H54 (cell line): Measurements from ENCODE around the gene STAB2.

ENCODE experiments used
- DNase-seq: peaks from one replicate; pipeline ENCODE4 v3.0.0; 2011; ENCODE audit warnings: low spot score, mixed read lengths; ENCODE audit not compliant: insufficient read length
- FAIRE-seq: peaks from 3 replicates; lab custom pipeline; 2011; peaks lifted over from hg19 to GRCh38; lab: Jason Lieb, UNC
- POLR2A ChIP-seq: IDR thresholded peaks from 2 replicates; pipeline ENCODE4 v1.6.1; 2011; ENCODE audit warnings: low read depth, mild to moderate bottlenecking, low read length

STAB2 gene

GRCh38 chr12:103569278-103569677 is 17.8 kb upstream of the STAB2 start:
- FAIRE-seq = no peak
- no peak for DNase-seq
- TF ChIP-seq POLR2A = no peak

GRCh38 chr12:103571286-103571685 is 15.8 kb upstream of the STAB2 start:
- no peak for FAIRE-seq
- no peak for DNase-seq
- TF ChIP-seq POLR2A = no peak

- FAIRE-seq (no peak), DNase-seq (no peak)
- TF ChIP-seq POLR2A = no peak
Measured at GRCh38 chr12:103572312-103573045, 14.6 kb upstream of the STAB2 start.

- DNase-seq (no peak), FAIRE-seq (no peak)
- no peak for TF ChIP-seq POLR2A
Measured at GRCh38 chr12:103573185-103573584, 13.9 kb upstream of the STAB2 start.

GRCh38 chr12:103578926-103579325 is 8.1 kb upstream of the STAB2 start:
- TF ChIP-seq POLR2A = no peak
- FAIRE-seq = no peak
- no peak for DNase-seq

- DNase-seq (no peak), FAIRE-seq (no peak)
- no peak for TF ChIP-seq POLR2A
Measured at GRCh38 chr12:103580026-103580425, 7.0 kb upstream of the STAB2 start.

- FAIRE-seq = no peak
- TF ChIP-seq POLR2A = no peak
Measured at GRCh38 chr12:103583008-103583407, 4.1 kb upstream of the STAB2 start.

GRCh38 chr12:103586132-103586531 is 941 bp upstream of the STAB2 start:
- TF ChIP-seq POLR2A = no peak
- no peak for FAIRE-seq
- no peak for DNase-seq

More at GRCh38 chr12:103583008-103583407, 4.1 kb upstream of the STAB2 start:
- DNase-seq = no peak

- no peak for FAIRE-seq
- TF ChIP-seq POLR2A = no peak
Measured at GRCh38 chr12:103588680-103589079, 1.6 kb downstream of the STAB2 start.

GRCh38 chr12:103589517-103589916 is 2.4 kb downstream of the STAB2 start:
- TF ChIP-seq POLR2A = no peak
- no peak for DNase-seq
- no peak for FAIRE-seq

More at GRCh38 chr12:103588680-103589079, 1.6 kb downstream of the STAB2 start:
- no peak for DNase-seq

- TF ChIP-seq POLR2A = no peak
- no peak for DNase-seq
- FAIRE-seq = no peak
Measured at GRCh38 chr12:103590271-103590670, 3.2 kb downstream of the STAB2 start.

- TF ChIP-seq POLR2A = no peak
- no peak for FAIRE-seq
- DNase-seq = no peak
Measured at GRCh38 chr12:103596981-103597380, 9.9 kb downstream of the STAB2 start.

- no peak for FAIRE-seq
- DNase-seq = no peak
- no peak for TF ChIP-seq POLR2A
Measured at GRCh38 chr12:103599274-103599673, 12.2 kb downstream of the STAB2 start.

- DNase-seq = no peak
- FAIRE-seq = no peak
- no peak for TF ChIP-seq POLR2A
Measured at GRCh38 chr12:103600967-103601728, 14.1 kb downstream of the STAB2 start.
